ENCODE data around the gene PPP2R5C.

The PPP2R5C gene

GRCh38 chr14:101954501-101954900 lies 193.0 kb downstream of the PPP2R5C start:
- TF ChIP-seq CTCF (IDR thresholded peaks at IDR 0.05): no peak
- Mint-ChIP-seq H3K4me3 (no peak overlapping the region), H3K27me3 (ENCODE audit: low read depth, poor library complexity) (peaks cover 6% of the 10 kb centered on the region), H3K9me3 (no peaks in the 10 kb centered on the region), H3K36me3 (ENCODE audit: low read depth) (no peaks in the 10 kb centered on the region), H3K27ac (no peak overlapping the region), H3K4me1 (peaks cover under 1% of the 10 kb centered on the region)
- DNase-seq: no peak

DNA sequence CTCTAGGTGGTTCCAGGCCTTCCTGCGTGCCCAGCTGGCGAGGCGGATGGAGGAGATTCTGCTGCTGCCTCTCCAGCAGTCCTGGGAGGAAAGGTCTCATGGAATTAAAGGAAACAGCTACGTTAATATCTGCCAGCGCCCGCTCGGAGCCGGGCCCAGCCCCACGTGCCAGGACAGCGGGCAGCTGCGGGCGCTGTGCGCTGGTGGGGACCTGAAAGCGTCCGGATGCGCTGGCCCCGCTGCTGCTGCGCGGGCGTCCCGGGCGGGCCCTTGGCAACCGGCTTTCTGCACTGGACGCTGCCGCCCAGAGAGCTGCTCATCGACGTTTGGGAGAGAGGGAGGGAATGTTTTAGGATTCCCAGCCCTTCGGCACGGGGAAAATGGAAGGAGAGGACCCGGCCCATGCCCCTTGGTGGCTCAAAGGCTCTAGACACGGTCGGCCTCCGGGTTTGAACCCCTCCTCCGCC lies 194.2 kb downstream of the PPP2R5C start:
- Mint-ChIP-seq H3K27me3 (ENCODE audit: low read depth, poor library complexity) (peaks cover 6% of the 10 kb centered on the region), H3K36me3 (ENCODE audit: low read depth) (no peaks in the 10 kb centered on the region), H3K27ac (no peak overlapping the region), H3K9me3 (no peaks in the 10 kb centered on the region), H3K4me1 (no peaks in the 10 kb centered on the region), H3K4me3 (no peak overlapping the region)
- no peak for DNase-seq
- no peak for TF ChIP-seq CTCF (IDR thresholded peaks at IDR 0.05)

- Mint-ChIP-seq H3K36me3 (ENCODE audit: low read depth) (no peaks in the 10 kb centered on the region), H3K27me3 (ENCODE audit: low read depth, poor library complexity) (peaks cover 10% of the 10 kb centered on the region), H3K4me3 (no peak overlapping the region), H3K4me1 (peaks cover 4% of the 10 kb centered on the region), H3K9me3 (no peaks in the 10 kb centered on the region), H3K27ac (no peak overlapping the region)
- no peak for TF ChIP-seq CTCF (IDR thresholded peaks at IDR 0.05)
- DNase-seq: no peak
These were observed 194.8 kb downstream of the PPP2R5C start for GRCh38 chr14:101956179-101956885.

DNA sequence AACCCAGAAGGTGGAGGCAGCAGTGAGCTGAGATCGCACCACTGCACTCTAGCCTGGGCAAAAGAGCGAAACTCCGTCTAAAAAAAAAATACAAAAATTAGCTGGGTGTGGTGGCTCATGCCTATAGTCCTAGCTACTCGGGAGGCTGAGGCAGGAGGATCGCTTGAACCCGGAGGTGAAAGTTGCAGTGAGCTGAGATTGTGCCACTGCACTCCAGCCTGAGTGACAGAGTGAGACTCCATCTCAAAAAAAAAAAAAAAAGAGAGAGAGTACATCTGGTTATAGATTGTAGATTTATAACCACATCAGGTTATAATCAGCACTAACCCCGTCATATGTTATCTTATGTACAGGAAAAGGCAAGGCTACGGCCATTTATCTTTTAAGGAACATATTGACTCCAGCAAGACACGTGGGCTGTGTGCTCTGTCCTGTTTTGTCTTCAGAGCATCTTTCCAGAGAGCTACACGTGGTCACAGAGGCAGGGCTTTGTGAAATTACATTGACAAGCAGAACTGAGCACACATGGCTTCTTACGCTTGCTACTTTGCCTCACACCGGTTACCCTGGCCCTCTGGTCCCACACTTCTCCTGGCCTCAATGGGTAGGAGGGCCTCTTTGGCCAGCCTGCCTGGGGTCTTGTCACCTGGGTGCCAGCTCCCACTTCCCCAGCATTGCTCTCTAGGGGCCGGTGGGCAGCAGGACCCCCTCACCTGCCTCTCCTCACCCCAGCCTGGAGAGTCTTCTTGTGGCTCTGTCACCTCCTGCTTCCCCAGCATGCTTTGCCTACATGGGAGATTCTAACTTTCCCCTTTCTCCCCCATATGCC lies 196.1 kb downstream of the PPP2R5C start:
- Mint-ChIP-seq H3K4me3 (no peak overlapping the region), H3K27ac (no peak overlapping the region), H3K4me1 (peaks cover 6% of the 10 kb centered on the region), H3K36me3 (ENCODE audit: low read depth) (no peaks in the 10 kb centered on the region), H3K27me3 (ENCODE audit: low read depth, poor library complexity) (peaks cover 10% of the 10 kb centered on the region), H3K9me3 (no peaks in the 10 kb centered on the region)
- no peak for TF ChIP-seq CTCF (IDR thresholded peaks at IDR 0.05)
- no peak for DNase-seq

- TF ChIP-seq CTCF (IDR thresholded peaks at IDR 0.05): no peak
- H3K9me3 Mint-ChIP-seq: no peaks in the 10 kb centered on the region
- no peak overlapping the region for H3K4me3 Mint-ChIP-seq
- peaks cover 10% of the 10 kb centered on the region for H3K27me3 Mint-ChIP-seq (ENCODE audit: low read depth, poor library complexity)
- peaks cover 6% of the 10 kb centered on the region for H3K4me1 Mint-ChIP-seq
- H3K36me3 Mint-ChIP-seq (ENCODE audit: low read depth): no peaks in the 10 kb centered on the region
- DNase-seq: no peak
- H3K27ac Mint-ChIP-seq: no peak overlapping the region
These were observed 197.1 kb downstream of the PPP2R5C start for GRCh38 chr14:101958418-101959180.
